Measurements from ENCODE around the gene NTM.

NTM gene

GRCh38 chr11:131391176-131391575, 20.8 kb downstream of the NTM start:
- no peak overlapping the region for H3K9ac ChIP-seq (ENCODE audit: low read depth in 1 of 2, low read length in 2 of 2)
- H3K9me3 ChIP-seq (ENCODE audit: control insufficient read depth in 1 of 2, low read length in 2 of 2): no peaks in the 10 kb centered on the region
- no peak overlapping the region for H3K27ac ChIP-seq (ENCODE audit: low read depth, low read length)
- no peaks in the 10 kb centered on the region for H3K27me3 ChIP-seq (ENCODE audit: control insufficient read depth in 1 of 2, insufficient read depth in 2 of 2, low read length in 2 of 2)
- peaks cover 4 to 6% of the 10 kb centered on the region in 2 donors for H3K4me1 ChIP-seq (ENCODE audit: control insufficient read depth in 1 of 2, insufficient read depth in 2 of 2, low read length in 2 of 2)
- H3K4me3 ChIP-seq (ENCODE audit: low read depth in 1 of 2, low read length in 2 of 2): no peak overlapping the region
- no peaks in the 10 kb centered on the region for H3K36me3 ChIP-seq (ENCODE audit: control insufficient read depth in 1 of 2, insufficient read depth in 2 of 2, low read length in 2 of 2)

DNA sequence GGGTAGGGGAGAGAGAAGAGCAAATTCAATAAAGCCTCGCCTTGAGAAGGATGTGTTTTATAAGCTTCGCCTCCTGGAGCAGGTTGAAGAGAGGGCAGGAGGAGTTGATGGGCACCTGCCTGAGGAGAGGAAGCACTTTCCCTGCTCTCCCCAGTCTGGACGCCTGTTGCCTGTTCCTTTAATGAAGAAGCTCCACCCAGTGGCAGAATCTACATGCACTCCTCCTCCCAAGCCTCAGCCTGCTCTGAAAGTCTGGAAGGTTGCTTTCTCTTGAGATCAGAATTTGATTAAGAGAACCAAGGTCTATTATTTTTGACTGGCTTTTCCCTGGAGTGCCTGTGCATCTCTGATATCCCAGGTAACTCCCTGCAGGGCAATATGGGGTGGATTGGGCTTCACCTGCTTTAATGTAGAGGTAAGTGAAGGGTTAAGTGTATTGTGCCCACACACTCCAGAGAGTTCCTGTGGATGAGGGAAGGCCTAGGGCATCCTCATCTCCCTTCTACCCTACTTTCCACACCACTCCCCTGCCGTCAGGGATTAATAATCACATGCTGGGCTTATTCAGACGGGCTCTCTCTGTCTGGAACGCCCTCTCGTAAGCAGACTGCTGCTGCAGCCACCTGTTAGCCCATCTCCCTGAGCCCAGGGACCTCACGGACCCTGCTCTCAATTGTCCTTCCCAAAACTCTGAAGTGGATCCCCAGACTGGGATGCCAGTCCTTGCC, 22.3 kb downstream of the NTM start:
- no peak overlapping the region for H3K4me3 ChIP-seq (ENCODE audit: low read depth in 1 of 2, low read length in 2 of 2)
- no peaks in the 10 kb centered on the region for H3K27me3 ChIP-seq (ENCODE audit: control insufficient read depth in 1 of 2, insufficient read depth in 2 of 2, low read length in 2 of 2)
- H3K9ac ChIP-seq (ENCODE audit: low read depth in 1 of 2, low read length in 2 of 2): no peak overlapping the region
- H3K9me3 ChIP-seq (ENCODE audit: control insufficient read depth in 1 of 2, low read length in 2 of 2): no peaks in the 10 kb centered on the region
- no peaks in the 10 kb centered on the region for H3K36me3 ChIP-seq (ENCODE audit: control insufficient read depth in 1 of 2, insufficient read depth in 2 of 2, low read length in 2 of 2)
- H3K27ac ChIP-seq (ENCODE audit: low read depth, low read length): no peak overlapping the region
- H3K4me1 ChIP-seq (ENCODE audit: control insufficient read depth in 1 of 2, insufficient read depth in 2 of 2, low read length in 2 of 2): no peaks in the 10 kb centered on the region

- H3K36me3 ChIP-seq (ENCODE audit: control insufficient read depth in 1 of 2, insufficient read depth in 2 of 2, low read length in 2 of 2): no peaks in the 10 kb centered on the region
- no peaks in the 10 kb centered on the region for H3K27me3 ChIP-seq (ENCODE audit: control insufficient read depth in 1 of 2, insufficient read depth in 2 of 2, low read length in 2 of 2)
- H3K27ac ChIP-seq (ENCODE audit: low read depth, low read length): no peak overlapping the region
- H3K4me3 ChIP-seq (ENCODE audit: low read depth in 1 of 2, low read length in 2 of 2): no peak overlapping the region
- H3K9me3 ChIP-seq (ENCODE audit: control insufficient read depth in 1 of 2, low read length in 2 of 2): no peaks in the 10 kb centered on the region
- H3K4me1 ChIP-seq (ENCODE audit: control insufficient read depth in 1 of 2, insufficient read depth in 2 of 2, low read length in 2 of 2): no peaks in the 10 kb centered on the region
- H3K9ac ChIP-seq (ENCODE audit: low read depth in 1 of 2, low read length in 2 of 2): no peak overlapping the region
These were observed 23.3 kb downstream of the NTM start for GRCh38 chr11:131393691-131394090.

- Histone ChIP-seq H3K9ac (ENCODE audit: low read depth in 1 of 2, low read length in 2 of 2) (no peak overlapping the region), H3K4me1 (ENCODE audit: control insufficient read depth in 1 of 2, insufficient read depth in 2 of 2, low read length in 2 of 2) (no peaks in the 10 kb centered on the region), H3K9me3 (ENCODE audit: control insufficient read depth in 1 of 2, low read length in 2 of 2) (no peaks in the 10 kb centered on the region), H3K4me3 (ENCODE audit: low read depth in 1 of 2, low read length in 2 of 2) (no peak overlapping the region), H3K36me3 (ENCODE audit: control insufficient read depth in 1 of 2, insufficient read depth in 2 of 2, low read length in 2 of 2) (no peaks in the 10 kb centered on the region), H3K27ac (ENCODE audit: low read depth, low read length) (no peak overlapping the region), H3K27me3 (ENCODE audit: control insufficient read depth in 1 of 2, insufficient read depth in 2 of 2, low read length in 2 of 2) (no peaks in the 10 kb centered on the region)
These were observed 27.3 kb downstream of the NTM start for GRCh38 chr11:131397675-131398074.

DNA sequence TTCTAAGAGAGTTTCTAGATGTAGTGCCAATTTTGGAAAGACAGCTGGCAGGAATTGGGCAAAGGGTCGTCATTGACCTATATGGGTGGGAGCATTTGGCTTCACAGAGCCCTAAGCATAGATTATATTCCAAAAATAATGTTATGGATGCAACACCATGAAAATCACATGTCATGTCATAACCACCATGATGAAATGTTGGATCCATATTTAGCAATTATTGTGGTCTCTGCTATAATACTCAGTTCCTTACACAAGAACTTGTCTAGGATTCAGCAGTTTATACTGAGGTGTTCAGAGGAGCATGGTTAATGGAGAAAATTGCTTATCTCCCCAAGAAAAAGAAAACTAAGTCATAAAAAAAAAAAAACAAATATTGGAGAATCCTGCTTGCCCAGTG, 31.6 kb downstream of the NTM start:
- H3K27me3 ChIP-seq (ENCODE audit: control insufficient read depth in 1 of 2, insufficient read depth in 2 of 2, low read length in 2 of 2): no peaks in the 10 kb centered on the region
- H3K9me3 ChIP-seq (ENCODE audit: control insufficient read depth in 1 of 2, low read length in 2 of 2): no peaks in the 10 kb centered on the region

GRCh38 chr11:131404010-131404409, 33.6 kb downstream of the NTM start:
- Histone ChIP-seq H3K36me3 (ENCODE audit: control insufficient read depth in 1 of 2, insufficient read depth in 2 of 2, low read length in 2 of 2) (no peaks in the 10 kb centered on the region), H3K4me1 (ENCODE audit: control insufficient read depth in 1 of 2, insufficient read depth in 2 of 2, low read length in 2 of 2) (peaks cover under 1 to 2% of the 10 kb centered on the region in 2 donors), H3K9me3 (ENCODE audit: control insufficient read depth in 1 of 2, low read length in 2 of 2) (no peaks in the 10 kb centered on the region), H3K4me3 (ENCODE audit: low read depth in 1 of 2, low read length in 2 of 2) (no peak overlapping the region), H3K9ac (ENCODE audit: low read depth in 1 of 2, low read length in 2 of 2) (no peak overlapping the region), H3K27ac (ENCODE audit: low read depth, low read length) (no peak overlapping the region), H3K27me3 (ENCODE audit: control insufficient read depth in 1 of 2, insufficient read depth in 2 of 2, low read length in 2 of 2) (no peaks in the 10 kb centered on the region)

More for the DNA sequence above, 31.6 kb downstream of the NTM start:
- Histone ChIP-seq H3K4me3 (ENCODE audit: low read depth in 1 of 2, low read length in 2 of 2) (no peak overlapping the region), H3K36me3 (ENCODE audit: control insufficient read depth in 1 of 2, insufficient read depth in 2 of 2, low read length in 2 of 2) (no peaks in the 10 kb centered on the region), H3K4me1 (ENCODE audit: control insufficient read depth in 1 of 2, insufficient read depth in 2 of 2, low read length in 2 of 2) (no peaks in the 10 kb centered on the region), H3K9ac (ENCODE audit: low read depth in 1 of 2, low read length in 2 of 2) (no peak overlapping the region), H3K27ac (ENCODE audit: low read depth, low read length) (no peak overlapping the region)

DNA sequence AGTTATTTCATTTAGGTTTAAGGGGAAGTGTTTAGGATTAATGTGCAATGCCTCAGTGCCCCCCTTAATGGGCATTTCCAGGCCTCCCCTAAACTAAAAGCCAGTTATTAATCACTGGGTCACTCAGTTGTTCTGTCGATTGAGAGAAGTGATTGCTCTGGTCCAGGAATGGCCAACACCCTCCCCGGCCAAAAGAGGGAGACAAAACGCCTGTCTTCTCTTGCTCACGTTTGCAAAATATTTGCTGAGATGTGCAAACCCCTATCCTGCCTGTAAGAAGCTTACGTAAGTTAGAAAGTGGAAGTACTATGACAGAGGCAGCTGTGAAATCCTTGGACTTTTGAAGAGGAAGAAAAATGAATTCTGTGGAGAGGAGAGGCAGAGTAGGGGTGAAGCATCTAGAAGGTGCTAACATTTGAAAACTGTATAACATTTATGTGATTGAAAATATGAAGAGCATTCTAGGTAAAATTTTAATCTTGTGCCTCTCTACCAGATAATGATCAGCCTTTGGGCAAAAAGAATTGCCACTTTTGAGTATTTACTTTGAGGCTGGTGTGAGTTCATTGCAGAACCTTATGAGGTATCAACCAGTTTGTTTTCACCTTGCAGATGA, 37.7 kb downstream of the NTM start:
- Histone ChIP-seq H3K9me3 (ENCODE audit: control insufficient read depth in 1 of 2, low read length in 2 of 2) (no peaks in the 10 kb centered on the region), H3K4me3 (ENCODE audit: low read depth in 1 of 2, low read length in 2 of 2) (no peak overlapping the region), H3K27ac (ENCODE audit: low read depth, low read length) (no peak overlapping the region), H3K27me3 (ENCODE audit: control insufficient read depth in 1 of 2, insufficient read depth in 2 of 2, low read length in 2 of 2) (no peaks in the 10 kb centered on the region), H3K9ac (ENCODE audit: low read depth in 1 of 2, low read length in 2 of 2) (no peak overlapping the region), H3K36me3 (ENCODE audit: control insufficient read depth in 1 of 2, insufficient read depth in 2 of 2, low read length in 2 of 2) (no peaks in the 10 kb centered on the region), H3K4me1 (ENCODE audit: control insufficient read depth in 1 of 2, insufficient read depth in 2 of 2, low read length in 2 of 2) (peaks cover 9 to 10% of the 10 kb centered on the region in 2 donors)

DNA sequence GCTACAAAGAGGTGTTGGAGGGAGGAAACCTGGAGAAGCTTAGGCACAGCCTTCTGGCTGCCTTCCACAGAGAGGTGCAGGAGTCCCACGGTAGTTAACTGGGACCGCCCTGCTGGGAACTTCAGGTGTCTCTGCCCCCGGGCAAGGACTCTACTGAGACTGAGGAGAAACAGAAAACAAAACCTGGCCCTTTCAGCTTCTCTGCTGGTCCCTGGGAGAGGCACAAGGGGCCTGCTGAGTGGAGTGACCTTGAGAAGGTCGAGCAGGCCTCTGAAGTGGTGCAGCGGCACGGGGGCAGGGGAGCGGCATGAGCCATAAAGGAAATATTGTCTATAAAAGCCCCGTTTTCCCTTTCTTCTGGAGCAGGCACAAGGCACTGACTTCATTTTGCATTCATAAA, 38.9 kb downstream of the NTM start:
- Histone ChIP-seq H3K4me3 (ENCODE audit: low read depth in 1 of 2, low read length in 2 of 2) (no peak overlapping the region), H3K9me3 (ENCODE audit: control insufficient read depth in 1 of 2, low read length in 2 of 2) (no peaks in the 10 kb centered on the region), H3K27me3 (ENCODE audit: control insufficient read depth in 1 of 2, insufficient read depth in 2 of 2, low read length in 2 of 2) (no peaks in the 10 kb centered on the region), H3K36me3 (ENCODE audit: control insufficient read depth in 1 of 2, insufficient read depth in 2 of 2, low read length in 2 of 2) (no peaks in the 10 kb centered on the region), H3K4me1 (ENCODE audit: control insufficient read depth in 1 of 2, insufficient read depth in 2 of 2, low read length in 2 of 2) (peaks cover 9 to 10% of the 10 kb centered on the region in 2 donors), H3K9ac (ENCODE audit: low read depth in 1 of 2, low read length in 2 of 2) (no peak overlapping the region), H3K27ac (ENCODE audit: low read depth, low read length) (no peak overlapping the region)

DNA sequence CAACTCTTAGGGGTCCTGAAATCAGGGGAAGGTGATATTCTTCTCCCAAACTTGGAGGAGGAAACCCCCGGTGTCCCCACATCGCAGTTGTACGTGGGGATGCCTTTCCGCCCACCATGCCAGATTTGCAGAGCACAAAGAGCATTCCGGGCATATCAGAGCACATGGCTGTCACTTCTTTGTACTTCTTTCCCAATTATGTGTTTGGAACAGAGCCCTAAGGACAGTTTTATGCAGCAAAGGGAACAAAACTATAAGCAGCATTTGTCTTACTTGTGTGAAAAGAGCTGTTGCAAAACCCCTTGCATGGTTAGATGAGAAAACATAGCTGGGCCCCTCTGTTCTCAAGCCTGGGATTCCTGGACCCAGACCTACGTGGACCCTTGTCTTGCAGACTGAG, 41.2 kb downstream of the NTM start:
- no peaks in the 10 kb centered on the region for H3K36me3 ChIP-seq (ENCODE audit: control insufficient read depth in 1 of 2, insufficient read depth in 2 of 2, low read length in 2 of 2)
- H3K9me3 ChIP-seq (ENCODE audit: control insufficient read depth in 1 of 2, low read length in 2 of 2): no peaks in the 10 kb centered on the region
- no peak overlapping the region for H3K9ac ChIP-seq (ENCODE audit: low read depth in 1 of 2, low read length in 2 of 2)
- H3K4me1 ChIP-seq (ENCODE audit: control insufficient read depth in 1 of 2, insufficient read depth in 2 of 2, low read length in 2 of 2): peaks cover 9 to 10% of the 10 kb centered on the region in 2 donors
- H3K27me3 ChIP-seq (ENCODE audit: control insufficient read depth in 1 of 2, insufficient read depth in 2 of 2, low read length in 2 of 2): no peaks in the 10 kb centered on the region
- no peak overlapping the region for H3K4me3 ChIP-seq (ENCODE audit: low read depth in 1 of 2, low read length in 2 of 2)
- H3K27ac ChIP-seq (ENCODE audit: low read depth, low read length): no peak overlapping the region

DNA sequence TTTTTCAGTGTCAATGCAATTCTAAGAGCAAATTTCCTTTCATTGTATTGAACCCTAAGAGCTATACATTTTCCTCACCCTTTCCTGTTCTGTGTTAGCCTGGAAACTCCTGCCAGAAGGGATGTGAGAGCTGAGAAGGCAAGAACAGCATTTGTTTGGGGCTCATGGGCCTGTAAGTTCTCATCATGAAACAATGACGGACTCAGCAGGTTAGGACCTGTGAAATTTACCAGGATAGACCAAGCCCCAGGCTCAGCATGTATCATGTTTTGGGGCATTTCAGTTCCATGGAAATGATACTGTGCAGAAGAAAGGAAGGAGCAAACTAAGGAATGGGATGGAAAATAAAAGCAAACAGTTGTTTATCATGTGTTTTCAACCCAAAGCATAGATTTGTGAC, 41.6 kb downstream of the NTM start:
- Histone ChIP-seq H3K27me3 (ENCODE audit: control insufficient read depth in 1 of 2, insufficient read depth in 2 of 2, low read length in 2 of 2) (no peaks in the 10 kb centered on the region), H3K27ac (ENCODE audit: low read depth, low read length) (no peak overlapping the region), H3K4me3 (ENCODE audit: low read depth in 1 of 2, low read length in 2 of 2) (no peak overlapping the region), H3K36me3 (ENCODE audit: control insufficient read depth in 1 of 2, insufficient read depth in 2 of 2, low read length in 2 of 2) (no peaks in the 10 kb centered on the region), H3K9me3 (ENCODE audit: control insufficient read depth in 1 of 2, low read length in 2 of 2) (no peaks in the 10 kb centered on the region), H3K9ac (ENCODE audit: low read depth in 1 of 2, low read length in 2 of 2) (no peak overlapping the region), H3K4me1 (ENCODE audit: control insufficient read depth in 1 of 2, insufficient read depth in 2 of 2, low read length in 2 of 2) (peaks cover 9 to 10% of the 10 kb centered on the region in 2 donors)
